IPS-18c (cell line): ENCODE data around the gene SLC38A4.

ENCODE experiments used
- H3K4me3 ChIP-seq: 2 replicates; pipeline ENCODE4 v1.7.0; 2013; ENCODE audit warnings: low read depth, mild to moderate bottlenecking, low read length, moderate library complexity; ENCODE audit not compliant: insufficient read depth
- H3K9me3 ChIP-seq: one replicate; pipeline ENCODE4 v1.6.1; 2013; ENCODE audit warnings: mild to moderate bottlenecking, low read length, moderate library complexity; ENCODE audit not compliant: control insufficient read depth, insufficient read depth

SLC38A4 gene

GRCh38 chr12:46790066-46790465 is 35.7 kb downstream of the SLC38A4 start:
- H3K4me3 ChIP-seq: no peak overlapping the region
- no peaks in the 10 kb centered on the region for H3K9me3 ChIP-seq

GRCh38 chr12:46788072-46788887 is 37.5 kb downstream of the SLC38A4 start:
- Histone ChIP-seq H3K4me3 (no peak overlapping the region), H3K9me3 (no peaks in the 10 kb centered on the region)

GRCh38 chr12:46787496-46788055 is 38.2 kb downstream of the SLC38A4 start:
- Histone ChIP-seq H3K9me3 (no peaks in the 10 kb centered on the region), H3K4me3 (no peak overlapping the region)

GRCh38 chr12:46786774-46787173 is 39.0 kb downstream of the SLC38A4 start:
- H3K4me3 ChIP-seq: no peak overlapping the region
- no peaks in the 10 kb centered on the region for H3K9me3 ChIP-seq

- H3K9me3 ChIP-seq: no peaks in the 10 kb centered on the region
- H3K4me3 ChIP-seq: no peak overlapping the region
These were observed 40.4 kb downstream of the SLC38A4 start for GRCh38 chr12:46785382-46785781.

- no peak overlapping the region for H3K4me3 ChIP-seq
- no peaks in the 10 kb centered on the region for H3K9me3 ChIP-seq
These were observed 41.9 kb downstream of the SLC38A4 start for GRCh38 chr12:46783871-46784270.

GRCh38 chr12:46779879-46780278 is 45.9 kb downstream of the SLC38A4 start:
- no peaks in the 10 kb centered on the region for H3K9me3 ChIP-seq
- no peak overlapping the region for H3K4me3 ChIP-seq

- no peaks in the 10 kb centered on the region for H3K9me3 ChIP-seq
- no peak overlapping the region for H3K4me3 ChIP-seq
These were observed 46.7 kb downstream of the SLC38A4 start for GRCh38 chr12:46779063-46779462.

GRCh38 chr12:46778415-46778814 is 47.4 kb downstream of the SLC38A4 start:
- H3K9me3 ChIP-seq: no peaks in the 10 kb centered on the region
- no peak overlapping the region for H3K4me3 ChIP-seq

GRCh38 chr12:46777587-46777986 is 48.2 kb downstream of the SLC38A4 start:
- Histone ChIP-seq H3K9me3 (no peaks in the 10 kb centered on the region), H3K4me3 (no peak overlapping the region)

GRCh38 chr12:46775796-46776195 is 50.0 kb downstream of the SLC38A4 start:
- Histone ChIP-seq H3K4me3 (no peak overlapping the region), H3K9me3 (no peaks in the 10 kb centered on the region)

- Histone ChIP-seq H3K9me3 (no peaks in the 10 kb centered on the region), H3K4me3 (no peak overlapping the region)
These were observed 51.5 kb downstream of the SLC38A4 start for GRCh38 chr12:46774322-46774633.

GRCh38 chr12:46773586-46774321 is 52.0 kb downstream of the SLC38A4 start:
- H3K9me3 ChIP-seq: no peaks in the 10 kb centered on the region
- H3K4me3 ChIP-seq: no peak overlapping the region

- no peak overlapping the region for H3K4me3 ChIP-seq
These were observed 54.4 kb downstream of the SLC38A4 start for GRCh38 chr12:46771268-46771827.

GRCh38 chr12:46770501-46771183 is 55.2 kb downstream of the SLC38A4 start:
- Histone ChIP-seq H3K4me3 (no peak overlapping the region), H3K9me3 (no peaks in the 10 kb centered on the region)

More at GRCh38 chr12:46771268-46771827, 54.4 kb downstream of the SLC38A4 start:
- no peaks in the 10 kb centered on the region for H3K9me3 ChIP-seq

GRCh38 chr12:46764005-46764404 is 61.8 kb downstream of the SLC38A4 start:
- Histone ChIP-seq H3K4me3 (no peak overlapping the region), H3K9me3 (no peaks in the 10 kb centered on the region)

- no peak overlapping the region for H3K4me3 ChIP-seq
- no peaks in the 10 kb centered on the region for H3K9me3 ChIP-seq
These were observed 62.6 kb downstream of the SLC38A4 start for GRCh38 chr12:46763230-46763629.
